Keratinocyte (primary cell): ENCODE data around the gene KIF17. TPM values are rescaled to one million over a fixed set of nuclear protein-coding genes. Genes with fewer than 3 reads are reported as not detected.
A peak's percentile ranks its signal among the peaks of the same experiment; 100 is the strongest.

Experiments
- DNase-seq: peaks from one replicate; pipeline ENCODE4 v3.0.0-alpha.2; 2011; ENCODE audit warnings: low read depth, missing footprints, low spot score
- FAIRE-seq: peaks from 2 replicates; lab custom pipeline; 2011; peaks lifted over from hg19 to GRCh38; lab: Jason Lieb, UNC
- H2AFZ ChIP-seq: 2 replicates; pipeline ENCODE4 v1.6.0; 2012; ENCODE audit warnings: low read length, control low read depth, inconsistent platforms; ENCODE audit not compliant: control insufficient read depth
- H3K27ac ChIP-seq: 2 replicates; pipeline ENCODE4 v1.5.1; 2011; ENCODE audit warnings: low read length; ENCODE audit not compliant: control insufficient read depth, insufficient read depth
- H3K27me3 ChIP-seq: 3 replicates; pipeline ENCODE4 v1.6.0; 2011; ENCODE audit warnings: low read length; ENCODE audit not compliant: control insufficient read depth, insufficient read depth; ENCODE audit errors: extremely low read depth
- H3K36me3 ChIP-seq, 2 experiments: 2 replicates in 1 of 2; 3 replicates in 1 of 2; pipeline ENCODE4 v1.5.1; 2011; ENCODE audit warnings: low read length in 2 of 2, mild to moderate bottlenecking in 1 of 2; ENCODE audit not compliant: control insufficient read depth in 2 of 2, insufficient read depth in 2 of 2; ENCODE audit errors: extremely low read depth in 1 of 2
- H3K4me1 ChIP-seq: 3 replicates; pipeline ENCODE4 v1.5.1; 2011; ENCODE audit warnings: low read length; ENCODE audit not compliant: control insufficient read depth, insufficient read depth; ENCODE audit errors: extremely low read depth
- H3K4me2 ChIP-seq: 3 replicates; pipeline ENCODE4 v1.6.0; 2011; ENCODE audit warnings: low read depth, low read length; ENCODE audit not compliant: control insufficient read depth, insufficient read depth; ENCODE audit errors: extremely low read depth
- H3K4me3 ChIP-seq, 3 experiments: fragments of 200-600 bp in 1 of 3; sonication (generic) in 1 of 3; 2 replicates in 2 of 3; 3 replicates in 1 of 3; pipeline ENCODE4 v1.5.1; 2011 to 2016; ENCODE audit warnings: low read length in 3 of 3, mild to moderate bottlenecking in 3 of 3, control low read depth in 2 of 3, inconsistent platforms in 1 of 3, low read depth in 1 of 3, mixed read lengths in 1 of 3, mixed run types in 1 of 3, moderate library complexity in 1 of 3; ENCODE audit not compliant: control insufficient read depth in 2 of 3, insufficient read depth in 2 of 3; ENCODE audit errors: extremely low read depth in 1 of 3
- H3K79me2 ChIP-seq: 2 replicates; pipeline ENCODE4 v1.6.0; 2012; ENCODE audit warnings: low read length; ENCODE audit not compliant: control insufficient read depth, insufficient read depth
- H3K9ac ChIP-seq: 3 replicates; pipeline ENCODE4 v1.6.0; 2011; ENCODE audit warnings: low read length; ENCODE audit not compliant: control insufficient read depth, insufficient read depth; ENCODE audit errors: extremely low read depth
- H3K9me1 ChIP-seq: 3 replicates; pipeline ENCODE4 v1.6.0; 2011; ENCODE audit warnings: low read length; ENCODE audit not compliant: control insufficient read depth, insufficient read depth; ENCODE audit errors: extremely low read depth
- H3K9me3 ChIP-seq: 2 replicates; pipeline ENCODE4 v1.5.1; 2012; ENCODE audit warnings: low read depth, low read length; ENCODE audit not compliant: control insufficient read depth
- H4K20me1 ChIP-seq: 3 replicates; pipeline ENCODE4 v1.6.0; 2011; ENCODE audit warnings: low read length; ENCODE audit not compliant: control insufficient read depth, insufficient read depth; ENCODE audit errors: extremely low read depth
- CTCF ChIP-seq, 3 experiments: IDR thresholded peaks in 1 of 3; conservative IDR thresholded peaks in 1 of 3; optimal IDR thresholded peaks in 1 of 3; 2 replicates in 2 of 3; 3 replicates in 1 of 3; pipeline versions ENCODE3 to v1.5.1; 2011; ENCODE audit warnings: low read length in 3 of 3, mild to moderate bottlenecking in 3 of 3, moderate library complexity in 2 of 3, control low read depth in 1 of 3, inconsistent platforms in 1 of 3; ENCODE audit not compliant: insufficient read depth in 2 of 3; ENCODE audit errors: extremely low read depth in 1 of 3
- EZH2 ChIP-seq: IDR thresholded peaks from one replicate; pipeline ENCODE4 v1.6.1; 2012; ENCODE audit warnings: inconsistent platforms, mild to moderate bottlenecking, low read length, moderate library complexity
- dilution Hi-C: fragments of 300-500 bp; cut with MboI; formaldehyde crosslinking; loops from one replicate; pipeline ENCODE4 v1.7.0; 2020; ENCODE audit warnings: low sequenced_read_pairs; ENCODE audit not compliant: extremely low pct_ligation_motif_present
- polyA plus RNA-seq, 5 experiments: library from polyadenylated mRNA; depleted of rRNA in 3 of 5; stranded (reverse) in 3 of 5; stranded (forward) in 1 of 5; unstranded in 1 of 5; fragments of >200 nt; gene quantifications; 1 replicate in 1 of 5; 2 replicates in 3 of 5; 3 replicates in 1 of 5; pipeline versions ENCODE4 v1.2.1 to v1.2.3, GENCODE V29; 2011 to 2012; ENCODE audit warnings: missing spikeins in 2 of 5, low read depth in 1 of 5, low replicate concordance in 1 of 5

Gene KIF17
- polyA plus RNA-seq, 1 donor (not counting 4 experiments of a cell fraction or from before 2014, with no cell fraction given), result 0.90 TPM

DNA sequence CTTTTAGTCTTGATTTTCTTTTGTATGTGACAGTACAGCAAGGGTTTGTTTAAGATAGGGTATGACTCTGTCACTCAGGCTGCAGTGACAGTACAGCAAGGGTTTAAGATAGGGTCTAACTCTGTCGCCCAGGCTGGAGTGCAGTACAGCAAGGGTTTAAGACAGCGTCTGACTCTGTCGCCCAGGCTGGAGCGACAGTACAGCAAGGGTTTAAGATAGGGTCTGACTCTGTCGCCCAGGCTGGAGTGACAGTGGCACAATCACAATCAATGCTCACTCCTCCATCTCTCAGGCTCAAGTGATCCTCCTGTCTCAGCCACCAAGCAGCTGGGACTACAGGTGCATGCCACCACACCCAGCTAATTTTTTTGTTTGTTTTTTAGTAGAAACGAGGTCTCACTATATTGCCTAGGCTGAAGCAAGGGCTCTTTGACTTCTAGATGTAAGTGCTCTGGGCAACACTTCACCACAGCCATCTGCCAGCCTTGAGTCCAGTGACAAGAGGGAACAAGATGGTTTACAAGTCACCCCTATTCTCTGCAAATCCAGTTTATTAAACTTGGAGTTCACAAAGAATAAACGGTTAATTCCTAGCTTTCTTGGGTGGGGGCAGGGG is 15.7 kb upstream of the KIF17 start:
- H3K4me2 ChIP-seq, result peak overlapping the region; percentile 97
- no peaks in the 10 kb centered on the region for H3K9me1 ChIP-seq
- FAIRE-seq (no peak), DNase-seq (no peak)
- H3K9ac ChIP-seq, result peak overlapping the region; percentile 88
- no peaks in the 10 kb centered on the region for H3K27me3 ChIP-seq
- peaks cover 62% of the 10 kb centered on the region for H3K4me1 ChIP-seq
- H3K79me2 ChIP-seq, result peaks cover 33% of the 10 kb centered on the region
- dilution Hi-C loops, result no loop called here
- H4K20me1 ChIP-seq, result no peaks in the 10 kb centered on the region
- H3K27ac ChIP-seq, result peak overlapping the region; percentile 85
- peak overlapping the region in 1 of 3 experiments; percentile 18 for H3K4me3 ChIP-seq
- no peak overlapping the region for H2AFZ ChIP-seq
- no peaks in the 10 kb centered on the region for H3K9me3 ChIP-seq
- TF ChIP-seq CTCF (optimal IDR thresholded peaks at IDR 0.05 in 1 of 3, IDR thresholded peaks at IDR 0.05 in 1 of 3, conservative IDR thresholded peaks at IDR 0.05 in 1 of 3; ENCODE audit: extremely low read depth in 1 of 3, insufficient read depth in 2 of 3, low read length in 3 of 3) (no peak), EZH2 (no peak)
- peaks cover 13 to 22% of the 10 kb centered on the region in 2 experiments for H3K36me3 ChIP-seq

DNA sequence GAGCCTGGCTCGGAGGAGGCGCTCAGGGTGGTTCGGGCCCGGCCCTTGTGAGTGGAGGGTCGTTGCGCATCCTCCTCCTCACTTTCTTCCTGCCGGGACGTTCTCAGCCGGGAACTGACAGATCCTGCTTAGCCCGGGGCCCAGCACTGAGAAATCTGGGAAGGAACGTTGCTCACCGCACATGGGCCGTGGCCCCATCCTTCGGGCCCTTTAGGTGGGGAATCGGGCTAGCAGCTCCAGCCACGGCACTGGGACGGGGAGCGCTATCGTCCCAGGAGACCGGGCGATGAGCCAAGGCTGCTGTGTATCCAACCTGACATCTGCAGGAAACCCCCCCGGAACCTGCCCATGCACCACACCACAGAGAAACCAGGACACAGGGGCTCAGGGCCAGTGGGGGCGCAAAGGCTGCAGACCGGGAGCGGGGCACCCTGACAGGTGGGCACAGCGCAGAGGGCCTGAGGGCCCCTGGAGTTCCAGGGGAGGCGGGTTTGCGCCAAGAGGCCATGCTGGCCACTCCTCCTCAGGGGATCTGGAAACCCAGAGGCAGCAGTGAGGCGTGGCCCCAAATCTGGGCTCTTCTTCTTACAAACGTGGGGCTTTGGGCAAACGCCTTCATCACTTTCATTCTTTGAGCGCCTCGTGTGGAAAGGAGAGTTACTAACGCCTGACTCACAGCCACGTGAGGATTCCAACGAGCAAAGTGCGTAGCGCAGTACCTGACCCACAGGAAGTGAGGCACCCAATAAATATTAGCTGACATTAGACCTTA is 15.0 kb upstream of the KIF17 start, which contains the start of gene SH2D5:
TSS of gene SH2D5 (minus strand) at position 116 of the 772 bp plus-strand sequence. CDS start 4,659 bp downstream, outside the sequence.
- peaks cover 40% of the 10 kb centered on the region for H3K79me2 ChIP-seq
- FAIRE-seq (peak; percentile 98), DNase-seq (peak; percentile 96)
- peak within 1 kb of the TSS; percentile 69 to 89 (median 87) for H3K4me3 ChIP-seq
- peak within 1 kb of the TSS; percentile 97 for H3K4me2 ChIP-seq
- dilution Hi-C loops, result no loop called here
- peak within 1 kb of the TSS; percentile 85 for H3K27ac ChIP-seq
- no peaks in the 10 kb centered on the region for H4K20me1 ChIP-seq
- peaks cover 62% of the 10 kb centered on the region for H3K4me1 ChIP-seq
- no peak within 1 kb of the TSS for H2AFZ ChIP-seq
- H3K9ac ChIP-seq, result peak within 1 kb of the TSS; percentile 88
- TF ChIP-seq CTCF (optimal IDR thresholded peaks at IDR 0.05 in 1 of 3, IDR thresholded peaks at IDR 0.05 in 1 of 3, conservative IDR thresholded peaks at IDR 0.05 in 1 of 3; ENCODE audit: extremely low read depth in 1 of 3, insufficient read depth in 2 of 3, low read length in 3 of 3) (peak in 1 of 3 experiments; percentile 36), EZH2 (no peak)
- H3K36me3 ChIP-seq, result peaks cover 13 to 23% of the 10 kb centered on the region in 2 experiments
- H3K9me1 ChIP-seq, result no peaks in the 10 kb centered on the region
- no peaks in the 10 kb centered on the region for H3K9me3 ChIP-seq
- H3K27me3 ChIP-seq, result no peaks in the 10 kb centered on the region
